ENCODE data around the gene BLACAT1.
"Not testable (repeated sequence)": the region's sequence is repeated elsewhere in the genome, so short reads cannot be mapped to it uniquely, and the experiment has no call there.

Gene BLACAT1

DNA sequence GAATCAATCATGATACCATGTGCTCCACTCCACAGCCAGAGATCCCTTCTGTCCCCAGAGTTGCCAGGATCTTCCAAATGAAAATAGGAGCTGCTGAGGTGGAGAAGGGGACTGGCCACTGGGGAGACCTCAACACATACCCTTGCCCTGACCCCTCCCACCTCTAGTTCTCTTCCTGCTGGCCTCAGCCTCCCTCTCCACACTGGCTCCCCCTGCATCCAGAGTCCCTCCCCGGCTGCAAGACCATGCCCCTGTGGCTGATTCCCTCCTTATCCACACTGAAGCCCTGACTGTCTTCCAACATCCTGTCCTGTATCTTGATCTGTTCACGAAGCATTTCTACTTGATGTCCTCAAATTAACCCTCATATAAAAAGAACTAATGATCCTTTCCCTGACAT, 27.5 kb upstream of the BLACAT1 start:
- DNase-seq: no peak

DNA sequence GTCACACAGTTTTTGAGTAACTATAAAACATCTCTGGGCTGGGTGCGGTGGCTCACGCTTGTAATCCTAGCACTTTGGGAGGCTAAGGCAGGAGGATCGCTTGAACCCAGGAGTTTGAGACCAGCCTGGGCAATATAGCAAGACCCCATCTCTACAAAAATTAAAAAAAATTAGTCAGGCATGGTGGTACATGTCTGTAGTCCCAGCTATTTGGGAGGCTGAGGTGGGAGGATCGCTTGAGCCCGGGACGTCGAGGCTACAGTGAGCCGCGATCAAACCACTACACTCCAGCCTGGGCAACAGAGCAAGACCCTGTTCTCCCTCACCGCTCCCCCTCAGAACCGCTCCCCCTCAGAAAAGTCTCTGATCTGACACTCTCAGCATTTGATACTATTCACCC, 26.7 kb upstream of the BLACAT1 start:
- DNase-seq: not testable (repeated sequence)

DNA sequence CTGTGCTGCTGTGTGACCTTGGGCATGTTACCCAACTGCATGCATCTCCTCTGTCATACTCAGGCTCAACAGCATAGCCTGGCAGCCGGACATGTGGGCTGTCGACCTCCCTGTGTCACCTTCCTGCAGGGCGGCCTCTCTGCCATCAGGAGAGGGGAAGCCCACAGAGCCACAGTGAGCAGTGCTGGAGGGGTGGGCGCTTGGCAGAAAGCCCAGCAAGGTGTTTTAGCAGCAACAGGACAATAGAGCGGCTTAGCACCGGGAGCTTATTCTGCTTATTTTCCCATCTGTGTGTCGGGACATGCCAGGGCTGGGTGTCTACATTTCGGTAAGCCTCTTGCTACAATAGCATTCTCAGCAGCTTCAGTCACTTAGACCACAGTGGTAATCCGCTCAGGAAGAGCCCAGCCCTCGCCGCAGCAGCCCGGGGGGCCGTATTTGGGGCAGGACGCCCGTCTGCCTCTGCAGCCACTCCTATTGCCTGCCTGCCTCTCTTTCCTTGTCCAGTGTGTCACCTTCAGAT, 25.8 kb upstream of the BLACAT1 start:
- DNase-seq: no peak

DNA sequence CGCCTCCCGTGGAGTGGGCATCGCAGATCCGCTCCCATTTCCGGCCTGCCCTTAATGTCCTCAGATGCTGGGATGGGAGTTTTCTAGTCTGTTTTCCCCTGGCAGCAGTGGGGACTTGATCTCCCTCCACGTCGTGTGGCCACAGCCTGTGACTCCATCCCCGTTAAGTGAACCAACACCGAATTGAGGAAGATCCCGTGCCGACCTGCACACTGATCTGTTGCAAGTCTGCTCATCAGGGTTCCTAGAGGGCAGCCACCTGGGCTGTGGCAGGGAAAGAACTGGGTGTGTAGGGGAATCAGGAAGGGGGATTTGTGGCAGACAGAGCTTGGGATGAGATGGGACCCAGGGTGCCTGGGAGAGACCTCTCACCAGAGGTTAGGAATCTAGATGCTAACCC, 25.4 kb upstream of the BLACAT1 start:
- DNase-seq: no peak

DNA sequence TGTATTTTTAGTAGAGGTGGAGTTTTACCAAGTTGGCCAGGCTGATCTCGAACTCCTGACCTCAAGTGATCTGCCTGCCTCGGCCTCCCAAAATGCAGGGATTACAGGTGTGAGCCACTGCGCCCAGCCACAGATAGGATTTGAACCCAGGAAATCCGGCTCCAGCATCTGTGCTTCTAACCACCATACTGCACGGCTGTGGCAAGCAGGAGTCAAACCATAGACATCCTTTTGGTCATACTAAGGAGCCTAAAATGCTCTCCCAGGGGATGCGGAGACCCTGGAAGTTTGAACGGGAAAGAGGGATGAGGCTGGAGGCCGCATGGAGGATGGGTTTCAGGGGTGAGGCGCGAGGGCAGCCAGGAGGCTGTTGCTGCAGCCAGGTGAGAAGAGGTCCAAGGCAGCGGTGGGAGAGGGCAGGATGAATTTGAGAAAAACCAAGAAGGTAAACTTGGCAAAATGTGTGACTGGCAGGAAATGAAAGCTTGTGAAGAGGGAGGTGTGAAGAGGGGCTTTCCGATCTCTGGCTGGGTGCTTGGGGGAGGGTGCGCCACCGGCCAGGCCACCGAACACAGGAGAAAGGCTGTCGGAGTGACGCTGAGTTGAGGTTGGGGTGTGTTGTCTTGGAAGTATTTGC, 24.6 kb upstream of the BLACAT1 start:
- DNase-seq: no peak

DNA sequence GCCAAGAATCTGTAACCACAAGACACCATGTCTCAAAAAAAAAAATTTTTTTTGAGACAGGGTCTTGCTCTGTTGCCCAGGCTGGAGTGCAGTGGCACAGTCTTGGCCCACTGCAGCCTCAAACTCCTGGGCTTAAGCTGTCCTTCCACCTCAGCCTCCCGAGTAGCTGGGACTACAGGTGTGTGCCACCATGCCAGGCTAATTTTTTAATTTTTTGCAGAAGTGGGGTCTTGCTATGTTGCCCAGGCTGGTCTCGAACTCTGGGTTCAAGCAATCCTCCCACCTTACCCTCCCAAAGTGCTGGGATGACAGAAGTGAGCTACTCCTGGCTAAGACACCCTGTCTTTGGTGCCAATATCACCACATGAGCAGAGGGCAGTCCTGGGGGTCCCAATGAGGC, 23.1 kb upstream of the BLACAT1 start:
- DNase-seq: not testable (repeated sequence)

DNA sequence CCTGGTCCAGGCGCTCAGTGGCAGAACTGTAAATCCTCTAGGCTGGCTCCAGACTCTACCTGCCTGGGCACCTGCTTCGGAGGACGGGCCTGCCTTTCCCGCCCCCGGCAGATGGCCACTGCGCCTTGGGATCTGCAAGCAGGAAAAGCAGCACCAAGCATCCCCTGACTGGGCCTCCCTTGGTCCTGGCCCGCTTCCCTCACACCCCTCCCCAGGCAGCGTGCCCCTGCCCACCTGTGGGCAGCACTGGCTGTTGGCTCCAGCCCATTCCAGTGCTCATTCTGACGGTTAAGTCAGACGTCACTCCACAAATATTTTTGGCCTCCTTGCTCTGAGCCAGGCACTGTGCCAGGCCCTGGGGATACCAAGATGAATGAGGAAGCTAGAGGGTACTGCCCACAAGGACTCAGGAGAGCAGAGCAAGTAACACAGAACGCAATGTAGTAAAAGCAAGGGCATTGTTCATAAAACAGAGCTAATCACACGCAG, 22.0 kb upstream of the BLACAT1 start:
- peak; percentile 98 for DNase-seq

DNA sequence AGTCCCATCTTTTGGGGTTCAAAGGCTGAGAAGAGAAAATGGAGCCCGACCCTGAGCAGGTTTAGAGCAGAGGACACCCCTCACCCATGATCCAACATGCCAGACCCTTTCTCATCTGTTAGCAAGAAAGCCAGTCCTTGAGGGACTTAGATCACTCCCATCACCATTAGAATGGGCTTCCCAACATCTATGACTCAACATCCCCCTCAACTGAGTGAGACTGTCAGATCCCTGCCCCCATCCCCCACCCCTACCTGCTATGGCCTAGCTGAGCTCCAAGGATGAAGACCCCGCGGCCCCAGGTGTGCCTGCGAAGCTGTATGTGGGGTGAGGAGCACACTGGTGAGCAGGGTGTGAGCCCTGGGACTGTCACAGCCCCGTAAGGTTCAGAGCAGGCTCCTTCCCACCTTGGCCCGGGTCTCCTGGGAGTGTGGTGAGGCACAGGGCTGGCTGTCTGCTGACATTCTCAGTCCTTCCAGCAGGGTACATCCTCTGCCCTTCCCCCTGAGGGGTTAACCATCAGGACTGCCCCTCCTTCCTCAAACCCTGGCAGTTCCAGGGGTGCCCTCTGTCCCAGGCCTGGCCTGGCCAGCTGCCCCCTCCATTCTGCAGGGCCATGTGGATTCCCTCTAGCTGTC, 21.4 kb upstream of the BLACAT1 start:
- no peak for DNase-seq

DNA sequence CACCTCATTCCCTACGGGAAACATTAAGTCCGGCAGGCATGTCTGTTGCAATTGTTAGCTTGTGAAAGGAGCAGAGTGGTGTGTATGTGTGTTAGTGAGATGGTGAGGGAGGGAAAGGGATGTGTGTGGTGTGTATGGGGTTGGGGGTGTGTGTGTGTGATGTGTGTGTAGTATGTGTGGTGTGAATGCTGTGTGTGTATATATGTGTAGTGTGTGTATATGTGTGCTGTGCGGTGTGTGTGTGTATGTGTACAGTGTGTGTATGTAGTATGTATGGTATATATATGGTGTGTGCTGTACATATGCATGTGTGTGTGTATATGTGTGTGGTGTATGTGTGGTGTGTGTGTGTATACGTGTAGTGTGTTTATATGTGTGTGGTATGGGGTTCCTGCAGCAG, 20.8 kb upstream of the BLACAT1 start:
- no peak for DNase-seq

DNA sequence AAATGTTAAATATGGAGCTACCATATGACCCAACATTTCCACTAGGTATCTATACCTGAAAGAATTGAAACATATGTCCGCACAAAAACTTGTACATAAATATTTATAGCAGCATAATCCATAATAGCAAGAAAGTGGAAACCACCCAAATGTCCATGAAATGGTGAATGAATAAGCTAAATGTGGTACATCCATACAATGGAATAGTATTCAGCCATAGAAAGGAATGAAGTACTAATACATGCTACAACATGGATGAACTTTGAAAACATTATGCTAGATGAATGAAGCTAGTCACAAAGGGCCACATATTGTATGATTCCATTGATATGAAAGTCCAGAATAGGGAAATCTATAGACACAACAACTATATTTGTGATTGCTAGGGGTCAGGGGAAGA, 20.0 kb upstream of the BLACAT1 start:
- no peak for DNase-seq

DNA sequence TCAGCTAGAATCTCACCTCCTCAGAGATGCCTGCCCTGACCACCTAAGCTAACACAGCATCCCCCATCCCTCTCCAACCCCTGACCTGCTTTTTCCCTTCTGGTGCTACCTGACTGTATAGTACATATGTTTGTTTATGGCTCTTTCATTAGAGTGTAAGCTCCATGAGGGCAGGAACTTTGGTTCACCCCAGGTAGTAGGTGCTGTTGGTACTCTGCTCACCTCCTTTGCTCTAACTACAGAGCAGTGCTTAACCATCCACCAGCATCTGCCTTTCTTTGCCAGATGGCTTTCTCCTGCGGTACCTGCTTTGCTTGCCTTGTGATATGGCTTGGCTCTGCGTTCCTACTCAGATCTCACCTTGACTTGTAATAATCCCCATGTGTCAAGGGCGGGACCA, 18.7 kb upstream of the BLACAT1 start:
- DNase-seq: no peak

DNA sequence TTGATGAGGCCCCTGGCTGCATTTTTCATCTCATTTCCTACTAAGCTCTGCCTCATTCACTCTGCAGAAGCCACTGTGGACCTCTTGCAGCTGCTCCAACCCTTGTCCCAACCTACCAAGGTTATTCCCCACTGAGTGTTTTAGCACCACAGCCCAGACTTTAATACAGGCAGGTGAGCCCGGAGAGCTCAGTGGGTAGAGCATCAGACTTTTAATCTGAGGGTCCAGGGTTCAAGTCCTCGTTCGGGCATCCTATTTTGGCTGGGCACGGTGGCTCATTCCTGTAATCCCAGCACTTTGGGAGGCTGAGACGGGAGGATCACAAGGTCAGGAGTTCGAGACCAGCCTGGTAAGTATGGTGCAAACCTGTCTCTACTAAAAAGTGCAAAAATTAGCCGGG, 18.1 kb upstream of the BLACAT1 start:
- DNase-seq: no peak

DNA sequence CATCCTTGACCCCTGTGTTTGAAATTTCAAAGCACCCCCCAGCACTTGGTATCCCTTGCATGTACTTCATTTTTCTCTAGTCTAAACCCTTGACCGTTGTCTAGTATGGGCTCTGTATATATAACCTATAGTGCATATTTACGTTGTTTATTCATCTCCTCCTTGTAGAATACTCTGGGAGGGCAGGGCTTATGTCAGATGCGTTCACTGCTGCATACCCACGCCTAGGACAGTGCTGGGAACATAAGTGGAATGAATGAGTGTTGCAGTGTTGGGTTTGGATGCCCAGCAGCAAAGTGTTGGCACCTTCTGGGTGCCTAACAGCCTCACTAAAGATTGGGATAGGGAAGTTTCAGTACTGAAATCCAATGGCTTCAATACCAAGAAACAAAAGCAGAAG, 17.6 kb upstream of the BLACAT1 start:
- no peak for DNase-seq

DNA sequence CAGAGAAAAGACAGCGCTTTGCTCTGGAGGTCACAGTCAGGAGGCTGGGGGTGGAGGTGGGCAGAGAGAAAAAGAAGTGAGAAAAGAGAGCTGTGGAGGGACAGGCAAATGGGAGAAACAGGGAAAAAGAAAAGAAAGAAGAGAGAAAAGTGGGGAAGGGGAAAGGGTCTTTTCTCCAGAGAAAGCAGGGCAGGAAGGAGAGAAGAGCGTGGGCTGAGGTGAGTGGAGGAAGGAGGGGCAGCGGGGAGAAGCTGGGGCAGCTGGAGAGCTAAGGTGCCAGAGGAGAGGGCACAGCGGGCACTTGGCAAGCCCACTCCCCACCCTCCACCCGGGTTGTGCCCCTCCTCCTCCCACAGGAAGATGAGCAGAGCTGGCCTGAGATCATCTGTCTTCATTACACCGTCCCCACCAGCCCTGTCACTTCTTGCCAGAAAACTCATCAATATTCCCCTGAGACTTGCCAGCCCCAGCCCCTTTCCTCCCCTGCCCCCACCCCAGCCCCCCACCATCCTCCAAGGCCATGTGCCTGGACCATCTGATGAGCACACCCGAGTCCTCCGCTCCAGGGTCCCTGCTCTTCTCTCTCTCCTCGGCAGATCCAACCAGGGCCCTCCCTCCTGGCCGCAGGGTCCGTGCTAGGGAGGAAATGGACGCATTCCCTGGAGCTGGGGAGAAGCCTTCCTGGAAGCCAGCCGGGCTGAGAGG, 17.0 kb upstream of the BLACAT1 start:
- DNase-seq: no peak

DNA sequence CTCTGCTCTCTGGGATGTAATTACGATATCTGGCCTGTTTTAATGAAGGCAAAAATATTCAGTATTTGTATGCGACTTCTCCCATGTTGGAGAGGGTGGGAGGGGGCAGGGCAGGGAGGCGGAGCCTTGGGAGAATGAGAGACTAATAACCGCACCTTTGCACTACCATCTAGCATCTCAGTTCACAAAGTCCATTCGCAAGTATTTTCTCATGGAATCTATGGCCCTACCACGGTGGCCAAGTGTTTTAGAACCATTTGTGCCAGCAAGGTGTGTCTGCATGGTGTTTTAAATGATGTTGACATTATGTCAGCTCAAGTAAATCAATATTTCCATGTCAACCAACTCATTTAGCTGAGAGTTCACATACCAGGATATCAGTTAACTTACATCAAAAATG, 14.3 kb upstream of the BLACAT1 start:
- no peak for DNase-seq

DNA sequence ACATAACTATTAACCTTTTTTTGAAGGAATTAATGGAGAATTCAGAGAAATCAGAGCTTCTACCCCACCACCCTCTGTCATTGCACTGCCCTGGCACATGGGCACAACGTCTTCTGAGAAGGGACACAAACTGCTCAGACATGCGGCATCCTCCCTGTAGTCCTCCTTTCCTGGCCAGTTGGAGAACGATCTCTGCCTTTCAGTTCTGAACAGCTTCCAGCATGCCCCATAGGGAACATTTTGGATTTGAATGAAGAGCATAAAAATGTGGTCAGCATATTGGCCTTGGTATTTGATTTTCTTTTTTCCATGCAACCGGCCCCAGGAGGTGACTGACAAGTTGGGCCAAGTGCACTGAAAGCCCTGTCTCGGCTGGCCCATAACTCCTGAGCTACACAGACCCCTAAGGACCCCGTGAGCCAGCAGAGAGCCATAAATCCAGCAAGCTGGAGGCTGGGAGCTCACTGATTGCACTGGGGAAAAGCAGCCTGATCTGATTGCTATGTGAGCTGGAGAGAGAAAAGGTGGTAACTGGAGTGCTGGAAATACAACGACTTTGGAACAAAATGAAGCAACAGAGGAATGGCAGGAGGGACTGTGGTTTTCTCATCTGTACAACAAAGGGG, 10.9 kb upstream of the BLACAT1 start:
- no peak for DNase-seq

DNA sequence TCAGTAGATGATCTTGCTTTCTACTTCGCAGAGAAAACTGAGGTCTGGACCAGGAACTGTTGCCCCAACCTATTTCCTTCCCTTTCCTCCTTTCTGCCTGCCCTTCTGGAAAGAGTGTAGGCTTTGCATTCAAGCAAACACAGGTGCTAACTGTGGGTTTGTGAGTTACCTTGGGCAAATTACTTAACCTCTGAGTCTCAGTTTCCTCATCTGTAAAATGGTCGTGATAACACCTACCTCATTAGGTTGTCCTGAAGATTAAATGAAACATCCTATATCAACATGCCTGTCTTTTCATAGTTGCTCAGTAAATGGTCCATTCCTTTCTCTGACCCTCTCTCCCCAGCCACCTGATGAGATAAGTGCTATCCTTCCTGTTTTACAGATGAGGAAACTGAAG, 9.5 kb upstream of the BLACAT1 start:
- DNase-seq: no peak

DNA sequence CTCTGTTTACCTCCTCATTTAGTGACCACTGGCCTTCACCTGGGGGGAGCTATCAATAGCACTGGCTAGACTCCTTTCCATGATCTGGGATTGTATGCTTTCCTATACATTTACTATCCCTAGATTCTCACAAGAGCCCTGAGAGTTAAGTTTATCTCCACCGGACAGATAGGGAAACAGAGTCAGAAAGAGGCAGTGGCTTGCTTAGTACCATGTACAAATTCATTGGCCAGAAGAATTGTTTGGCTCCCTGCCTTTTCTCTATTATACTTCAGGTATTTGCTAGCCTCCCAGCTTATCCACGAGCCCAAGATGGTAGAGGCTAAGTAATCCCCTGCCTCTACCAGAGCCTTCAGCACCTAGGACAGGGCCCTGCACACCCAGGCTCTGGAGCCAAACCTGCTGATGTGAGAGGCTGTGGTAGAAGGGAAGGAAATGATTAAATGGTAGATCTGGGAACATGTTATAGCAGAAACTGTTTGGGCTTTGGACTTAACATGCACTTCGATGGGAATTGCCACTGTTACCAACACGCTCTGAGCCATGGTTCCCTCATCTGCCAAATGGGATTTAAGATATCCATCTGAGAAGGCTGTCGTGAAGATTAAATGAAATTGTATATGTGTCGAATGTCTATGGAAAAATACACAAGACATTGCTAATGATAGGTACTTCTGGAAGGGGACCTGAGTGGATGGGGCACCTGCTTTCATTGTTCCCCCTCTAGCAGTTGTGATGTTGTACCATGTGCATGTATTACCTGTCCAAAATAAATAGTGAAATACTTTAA, 3.1 kb upstream of the BLACAT1 start:
- peak; percentile 64 for DNase-seq

DNA sequence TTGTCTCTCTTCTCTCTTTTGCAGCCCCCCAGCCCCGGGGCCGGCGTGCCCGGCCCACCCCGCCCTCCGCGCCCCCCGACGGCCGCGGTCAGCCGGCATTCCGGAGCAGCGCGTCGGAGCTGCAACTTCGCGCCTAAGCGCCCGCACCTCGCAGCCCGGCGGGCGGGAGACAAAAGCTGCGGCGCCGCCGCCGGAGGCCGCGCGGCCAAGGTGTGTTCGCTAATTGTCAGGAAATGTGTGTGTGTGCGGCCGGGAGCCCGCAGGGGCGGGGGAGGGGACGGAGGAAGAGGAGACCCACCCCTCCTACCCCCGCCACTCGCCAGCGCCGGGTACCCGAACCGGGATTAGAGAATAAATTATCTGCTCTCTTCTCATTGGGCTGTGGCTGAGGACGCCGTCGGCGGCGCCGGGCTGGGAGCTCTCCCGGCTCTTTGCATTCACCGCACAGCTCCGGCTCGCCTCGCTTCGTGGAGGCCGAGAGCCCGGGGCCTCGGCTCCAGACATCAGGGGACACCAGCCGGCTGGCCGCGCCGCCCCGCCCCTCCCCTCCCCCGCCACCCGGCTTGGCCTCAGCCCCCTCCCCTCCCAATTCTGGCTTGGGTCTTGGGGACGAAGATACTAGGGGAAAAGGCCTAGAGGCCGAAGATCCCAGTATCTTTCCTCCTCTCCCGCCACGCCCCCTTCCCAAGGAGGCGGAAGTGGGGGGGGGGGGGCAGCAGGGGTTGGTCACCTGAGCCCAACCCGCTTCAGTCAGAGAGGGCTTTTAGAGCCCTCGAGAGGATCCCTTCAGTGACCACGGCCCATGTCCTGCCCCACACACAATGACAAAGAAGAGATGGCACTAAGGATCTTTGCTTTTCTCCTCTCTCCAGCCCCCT, 1.3 kb upstream of the BLACAT1 start:
- DNase-seq: no peak

DNA sequence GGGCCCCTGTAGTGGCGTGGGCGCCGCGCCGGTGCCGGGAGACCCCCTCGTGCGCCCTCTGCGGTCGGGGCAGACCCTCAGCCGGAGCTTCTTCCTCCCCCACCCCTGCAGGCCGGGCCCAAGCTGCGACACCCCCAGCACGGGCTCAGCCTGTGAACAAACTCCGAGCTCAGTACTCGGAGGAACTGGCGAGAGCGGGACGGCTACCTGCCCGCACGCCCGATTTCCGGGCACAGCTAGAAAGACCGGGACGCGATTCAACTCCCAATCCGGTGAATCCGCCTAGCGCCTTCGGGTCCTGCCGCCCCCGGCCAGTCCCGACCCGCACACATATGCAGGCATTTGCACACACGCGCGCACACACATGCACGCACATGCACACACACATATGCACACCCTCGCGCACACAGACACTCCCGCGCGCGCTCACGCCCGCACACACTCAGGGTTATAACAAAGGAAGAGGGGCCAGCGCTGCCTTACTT, 580 bp upstream of the BLACAT1 start:
- DNase-seq: no peak

DNA sequence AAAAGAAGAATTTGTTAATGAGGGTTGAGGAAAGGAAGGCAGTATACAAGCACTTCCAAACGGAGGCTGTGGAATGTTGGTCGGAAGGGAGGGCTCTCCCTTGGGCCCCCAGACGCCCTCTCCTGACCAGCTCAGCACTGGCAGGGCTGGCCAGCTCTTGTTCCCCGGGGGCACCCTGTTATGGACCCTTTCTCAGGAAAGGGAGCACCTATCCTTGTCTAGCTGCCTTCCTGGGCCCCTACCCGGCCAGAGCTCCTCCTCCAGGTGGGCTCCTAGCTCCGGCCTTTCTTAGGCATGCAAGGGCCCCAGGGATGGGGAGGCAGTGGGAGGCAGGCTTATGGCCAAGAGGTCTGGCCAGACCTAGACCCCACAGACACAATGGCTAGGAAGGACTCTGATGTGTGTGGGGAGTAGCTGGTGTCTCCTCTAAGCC, 926 bp downstream of the BLACAT1 start:
- DNase-seq: no peak

DNA sequence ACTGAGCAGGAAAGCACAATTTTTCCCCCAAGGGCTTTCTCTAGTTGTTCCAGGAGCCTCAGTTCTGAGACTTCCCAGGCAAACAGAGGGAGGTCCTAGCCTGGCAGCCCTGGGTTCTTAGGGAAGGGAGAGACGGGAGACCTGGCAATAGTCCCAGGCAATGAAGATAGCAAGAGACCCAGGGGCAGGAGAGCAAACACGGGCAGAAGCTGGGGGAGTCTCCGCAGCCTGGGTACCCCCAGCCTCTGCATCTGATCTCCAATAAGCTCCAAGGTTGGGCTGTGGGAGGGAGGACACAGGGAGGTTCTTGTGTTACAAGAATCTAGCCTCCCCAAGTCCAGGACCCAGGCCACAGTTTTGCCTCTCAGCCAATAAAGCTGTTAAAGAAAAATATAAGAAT, 2.4 kb downstream of the BLACAT1 start:
- DNase-seq: peak; percentile 60
